Endothelial cell (in vitro differentiated cells): ENCODE results near the gene SLC18A3. TPM values are rescaled to one million over a fixed set of nuclear protein-coding genes. Genes with fewer than 3 reads are reported as not detected.
A peak's percentile ranks its signal among the peaks of the same experiment; 100 is the strongest.

Source experiments
- DNase-seq: peaks from one replicate; pipeline ENCODE4 v3.0.0; 2021; ENCODE audit warnings: low spot score
- H3K27ac Mint-ChIP-seq: one replicate; pipeline ENCODE4 v1.8.0; 2021; ENCODE audit warnings: mixed read lengths, inconsistent platforms; ENCODE audit not compliant: unreplicated experiment
- H3K27me3 Mint-ChIP-seq: one replicate; pipeline ENCODE4 v1.8.0; 2021; ENCODE audit warnings: mild to moderate bottlenecking, moderate library complexity, mixed read lengths, inconsistent platforms; ENCODE audit not compliant: unreplicated experiment
- H3K36me3 Mint-ChIP-seq: one replicate; pipeline ENCODE4 v1.8.0; 2021; ENCODE audit warnings: mild to moderate bottlenecking, low read depth, mixed read lengths, inconsistent platforms; ENCODE audit not compliant: unreplicated experiment
- H3K4me1 Mint-ChIP-seq: one replicate; pipeline ENCODE4 v1.8.0; 2021; ENCODE audit warnings: mild to moderate bottlenecking, mixed read lengths, inconsistent platforms; ENCODE audit not compliant: unreplicated experiment
- H3K4me3 Mint-ChIP-seq: one replicate; pipeline ENCODE4 v1.8.0; 2021; ENCODE audit warnings: mild to moderate bottlenecking, mixed read lengths, inconsistent platforms; ENCODE audit not compliant: unreplicated experiment
- H3K9me3 Mint-ChIP-seq: one replicate; pipeline ENCODE4 v1.8.0; 2021; ENCODE audit warnings: mixed read lengths, inconsistent platforms; ENCODE audit not compliant: unreplicated experiment
- CTCF ChIP-seq: fragments of 200-600 bp; sonication (generic); IDR thresholded peaks from one replicate; pipeline ENCODE4 v1.5.0; 2021; ENCODE audit warnings: antibody characterized with exemption; ENCODE audit not compliant: unreplicated experiment
- total RNA-seq: library from RNA; stranded (reverse); fragmentation: NEBNext Ultra II Directional; extraction: Animal tissue kit (Norgen Biotek cat#: 25700); gene quantifications from one replicate; pipeline ENCODE4 v1.2.1, GENCODE V29; 2021; ENCODE audit not compliant: unreplicated experiment

SLC18A3 gene
- total RNA-seq, 1 donor from 2014 or later, result 0.72 TPM

DNA sequence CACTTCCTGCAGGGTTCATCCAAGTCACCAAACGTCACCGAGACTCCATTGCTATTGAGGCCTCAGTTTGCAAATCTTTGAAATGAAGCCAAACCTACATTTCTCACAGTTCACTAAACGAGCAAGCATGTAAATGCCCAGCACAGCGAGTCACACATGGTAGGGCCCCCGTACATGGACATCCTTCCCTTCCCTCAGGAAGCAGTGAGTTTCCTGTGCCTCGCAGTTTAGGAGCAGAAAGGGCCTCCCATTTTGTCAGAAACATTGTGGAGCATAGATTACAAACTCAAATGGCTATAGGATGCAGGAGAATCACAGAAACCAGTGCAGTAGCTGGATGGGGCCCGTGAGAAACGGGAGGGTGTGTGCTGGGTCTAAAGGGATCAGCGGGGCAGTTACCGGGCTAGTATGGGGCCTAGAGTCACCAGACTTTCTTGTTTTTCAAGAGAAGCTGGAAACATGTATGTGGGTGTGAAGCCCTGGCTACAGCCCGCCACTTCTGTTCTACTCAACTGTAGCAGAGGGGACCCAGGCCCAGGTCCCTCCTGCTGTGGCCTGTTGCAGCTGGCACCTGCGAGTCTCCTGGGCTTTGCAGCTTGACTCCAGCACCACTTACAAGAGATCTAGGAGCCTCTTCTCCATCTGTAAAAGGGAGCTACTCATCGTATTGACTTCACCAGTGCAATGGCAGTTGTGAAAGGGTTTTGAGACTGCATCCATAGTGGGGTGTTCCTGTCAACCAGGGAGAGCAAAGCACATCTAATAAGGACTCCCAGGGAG, 14.2 kb upstream of the SLC18A3 start:
- peaks cover 26% of the 10 kb centered on the region for H3K4me1 Mint-ChIP-seq
- no peaks in the 10 kb centered on the region for H3K9me3 Mint-ChIP-seq
- peaks cover 11% of the 10 kb centered on the region for H3K27me3 Mint-ChIP-seq
- H3K36me3 Mint-ChIP-seq, result no peaks in the 10 kb centered on the region
- no peak for DNase-seq
- no peak overlapping the region for H3K27ac Mint-ChIP-seq
- peak overlapping the region; percentile 38 for H3K4me3 Mint-ChIP-seq
- no peak for TF ChIP-seq CTCF

DNA sequence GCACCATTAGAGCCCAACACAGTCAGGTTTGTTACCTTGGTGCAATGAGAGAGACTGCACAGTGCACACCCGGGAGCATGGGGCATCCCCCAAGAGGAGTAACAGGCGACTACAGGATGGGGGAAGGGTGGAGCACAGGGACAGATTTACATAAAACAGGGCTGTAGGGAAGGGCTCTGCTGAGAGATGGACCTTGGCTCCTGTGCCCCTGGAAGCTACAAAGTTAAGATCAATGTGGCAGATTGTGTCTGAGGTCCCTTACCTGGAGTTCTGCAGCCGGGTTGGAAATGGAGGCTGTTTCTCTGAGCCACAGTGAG, 13.7 kb upstream of the SLC18A3 start:
- Mint-ChIP-seq H3K27me3 (peaks cover 12% of the 10 kb centered on the region), H3K4me3 (peak overlapping the region; percentile 38), H3K4me1 (peaks cover 26% of the 10 kb centered on the region), H3K27ac (no peak overlapping the region), H3K36me3 (no peaks in the 10 kb centered on the region), H3K9me3 (no peaks in the 10 kb centered on the region)
- DNase-seq, result no peak
- no peak for TF ChIP-seq CTCF

DNA sequence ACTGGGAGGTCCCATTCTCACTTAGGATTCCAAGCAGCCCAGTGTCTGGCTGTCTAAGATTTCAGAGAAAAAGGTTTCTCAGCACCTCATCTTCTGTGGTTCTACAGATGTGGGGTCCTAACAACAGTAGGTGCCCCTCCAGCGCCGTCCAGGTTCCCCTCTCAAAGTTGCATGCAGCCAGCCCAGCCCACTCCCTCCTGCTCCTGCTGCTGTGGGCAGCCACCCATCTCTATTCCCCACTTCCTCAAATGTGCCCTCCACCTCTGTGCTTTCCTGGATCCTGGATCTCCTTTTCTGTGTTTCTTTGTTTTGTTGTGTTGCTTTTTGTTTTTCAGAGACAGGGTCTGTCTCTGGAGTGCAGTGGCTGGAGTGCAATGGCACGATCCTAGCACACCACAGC, 13.3 kb upstream of the SLC18A3 start:
- H3K36me3 Mint-ChIP-seq, result no peaks in the 10 kb centered on the region
- no peak overlapping the region for H3K4me3 Mint-ChIP-seq
- peaks cover 26% of the 10 kb centered on the region for H3K4me1 Mint-ChIP-seq
- no peak overlapping the region for H3K27ac Mint-ChIP-seq
- peaks cover 12% of the 10 kb centered on the region for H3K27me3 Mint-ChIP-seq
- no peaks in the 10 kb centered on the region for H3K9me3 Mint-ChIP-seq
- TF ChIP-seq CTCF, result no peak
- no peak for DNase-seq

DNA sequence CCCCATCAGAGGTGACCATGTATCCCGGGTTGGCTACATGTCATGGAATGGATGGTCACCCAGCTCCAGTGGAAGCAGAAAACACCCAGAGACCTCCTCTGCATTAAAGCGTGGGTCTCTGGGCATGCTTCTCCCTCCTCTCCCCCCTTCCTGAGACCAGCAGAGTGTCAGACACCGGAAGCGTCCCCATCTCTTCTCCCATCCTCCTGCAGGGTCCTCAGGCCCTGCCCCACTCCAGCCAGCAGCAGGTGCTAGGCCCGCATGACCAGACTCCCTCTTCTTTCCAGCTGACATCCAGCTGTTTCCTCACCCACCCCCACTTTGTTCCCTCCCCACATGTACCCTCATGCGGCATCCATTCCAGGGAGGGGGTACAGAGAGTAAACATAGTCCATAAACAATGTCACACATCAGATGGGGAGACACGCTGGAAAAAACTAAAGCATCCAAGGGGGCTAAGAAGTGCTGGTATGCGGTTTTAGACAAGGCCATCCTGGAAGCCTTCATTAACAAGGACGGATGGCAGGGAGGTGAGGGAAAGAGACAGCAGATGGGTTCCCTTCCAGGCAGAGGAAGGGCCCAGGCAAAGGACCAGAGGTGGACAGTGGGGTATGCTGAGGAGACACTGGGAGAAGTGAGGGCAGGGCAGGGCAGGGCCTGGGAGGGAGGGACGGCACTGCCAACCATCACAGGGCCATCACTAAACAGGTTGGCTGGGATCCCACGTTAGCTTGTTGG, 12.5 kb upstream of the SLC18A3 start:
- H3K36me3 Mint-ChIP-seq, result no peaks in the 10 kb centered on the region
- H3K27me3 Mint-ChIP-seq, result peaks cover 12% of the 10 kb centered on the region
- H3K27ac Mint-ChIP-seq, result no peak overlapping the region
- no peaks in the 10 kb centered on the region for H3K9me3 Mint-ChIP-seq
- no peak for TF ChIP-seq CTCF
- H3K4me1 Mint-ChIP-seq, result peaks cover 26% of the 10 kb centered on the region
- peak overlapping the region; percentile 47 for H3K4me3 Mint-ChIP-seq
- no peak for DNase-seq
